GM12874 (cell line): ENCODE data around the gene SPARC.

Experiments used
- TF ChIP-seq, protein P1 (sequence below): IDR thresholded peaks from 2 replicates; pipeline ENCODE4 v1.5.1; 2011; ENCODE audit warnings: low read depth, mild to moderate bottlenecking, control low read depth, low read length, moderate library complexity; ENCODE audit not compliant: insufficient read depth

The SPARC gene

GRCh38 chr5:151686674-151687407 lies at the start of gene SPARC:
SPARC (minus strand) TSS chr5:151686915; CDS start chr5:151676188, 10,727 bp downstream.
- TF ChIP-seq, protein P1, sequence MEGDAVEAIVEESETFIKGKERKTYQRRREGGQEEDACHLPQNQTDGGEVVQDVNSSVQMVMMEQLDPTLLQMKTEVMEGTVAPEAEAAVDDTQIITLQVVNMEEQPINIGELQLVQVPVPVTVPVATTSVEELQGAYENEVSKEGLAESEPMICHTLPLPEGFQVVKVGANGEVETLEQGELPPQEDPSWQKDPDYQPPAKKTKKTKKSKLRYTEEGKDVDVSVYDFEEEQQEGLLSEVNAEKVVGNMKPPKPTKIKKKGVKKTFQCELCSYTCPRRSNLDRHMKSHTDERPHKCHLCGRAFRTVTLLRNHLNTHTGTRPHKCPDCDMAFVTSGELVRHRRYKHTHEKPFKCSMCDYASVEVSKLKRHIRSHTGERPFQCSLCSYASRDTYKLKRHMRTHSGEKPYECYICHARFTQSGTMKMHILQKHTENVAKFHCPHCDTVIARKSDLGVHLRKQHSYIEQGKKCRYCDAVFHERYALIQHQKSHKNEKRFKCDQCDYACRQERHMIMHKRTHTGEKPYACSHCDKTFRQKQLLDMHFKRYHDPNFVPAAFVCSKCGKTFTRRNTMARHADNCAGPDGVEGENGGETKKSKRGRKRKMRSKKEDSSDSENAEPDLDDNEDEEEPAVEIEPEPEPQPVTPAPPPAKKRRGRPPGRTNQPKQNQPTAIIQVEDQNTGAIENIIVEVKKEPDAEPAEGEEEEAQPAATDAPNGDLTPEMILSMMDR, result no peak

- TF ChIP-seq, protein P1, result no peak
Observed at GRCh38 chr5:151735646-151736045, 48.9 kb upstream of the SPARC start.

- TF ChIP-seq, protein P1, result no peak
Observed at GRCh38 chr5:151734064-151734408, 47.3 kb upstream of the SPARC start.

- TF ChIP-seq, protein P1, result no peak
Observed at GRCh38 chr5:151733358-151734063, 46.8 kb upstream of the SPARC start.

DNA sequence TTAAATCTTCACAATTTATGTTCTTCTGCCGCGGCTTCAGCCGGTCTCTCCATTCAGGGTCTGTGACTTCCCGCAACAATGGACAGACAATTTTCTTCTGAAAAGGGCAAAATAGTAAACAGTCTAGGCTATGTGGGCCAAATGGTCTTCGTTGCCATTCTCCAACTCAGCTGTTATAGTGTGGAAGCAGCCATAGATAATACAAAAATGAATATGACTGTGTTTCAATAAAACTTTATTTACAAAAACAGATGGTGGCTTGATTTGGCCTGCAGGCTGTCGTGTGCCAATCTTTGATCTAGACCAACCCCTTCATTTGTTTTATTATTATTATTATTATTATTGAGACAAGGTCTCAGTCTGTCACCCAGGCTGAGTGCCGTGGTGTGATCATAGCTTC lies 43.7 kb upstream of the SPARC start:
- TF ChIP-seq, protein P1, result no peak

GRCh38 chr5:151724360-151724759 lies 37.6 kb upstream of the SPARC start:
- TF ChIP-seq, protein P1, result no peak

- TF ChIP-seq, protein P1, result no peak
Observed at GRCh38 chr5:151722546-151722945, 35.8 kb upstream of the SPARC start.
